Stimulated activated naive CD8-positive, alpha-beta T cell treated with anti-CD3 and anti-CD28 coated beads, Interleukin-15, Interleukin-2, amounts not matched to agents 100 ng/mL and 50 ng/mL, for 24 hours (primary cell): ENCODE results near the gene GRM1.

Experiments
- H3K27ac Mint-ChIP-seq: one replicate; pipeline ENCODE4 v1.8.0; 2021; ENCODE audit warnings: mild to moderate bottlenecking, mixed read lengths
- H3K27me3 Mint-ChIP-seq: one replicate; pipeline ENCODE4 v1.8.0; 2021; ENCODE audit warnings: mixed read lengths
- H3K36me3 Mint-ChIP-seq: one replicate; pipeline ENCODE4 v1.8.0; 2021; ENCODE audit warnings: low read depth, mixed read lengths
- H3K4me1 Mint-ChIP-seq: one replicate; pipeline ENCODE4 v1.8.0; 2021; ENCODE audit warnings: low read depth, mixed read lengths
- H3K4me3 Mint-ChIP-seq: one replicate; pipeline ENCODE4 v1.8.0; 2021; ENCODE audit warnings: mild to moderate bottlenecking, mixed read lengths
- H3K9me3 Mint-ChIP-seq: one replicate; pipeline ENCODE4 v1.8.0; 2021; ENCODE audit warnings: mixed read lengths

GRM1 gene

GRCh38 chr6:146290589-146290901 lies 261.7 kb downstream of the GRM1 start:
- no peak overlapping the region for H3K4me3 Mint-ChIP-seq
- H3K27me3 Mint-ChIP-seq = no peaks in the 10 kb centered on the region

GRCh38 chr6:146292506-146292905 lies 263.6 kb downstream of the GRM1 start:
- H3K4me1 Mint-ChIP-seq = no peaks in the 10 kb centered on the region
- H3K9me3 Mint-ChIP-seq = no peaks in the 10 kb centered on the region
- H3K27ac Mint-ChIP-seq = no peak overlapping the region
- H3K36me3 Mint-ChIP-seq = no peaks in the 10 kb centered on the region
- no peaks in the 10 kb centered on the region for H3K27me3 Mint-ChIP-seq
- no peak overlapping the region for H3K4me3 Mint-ChIP-seq

More at GRCh38 chr6:146290589-146290901, 261.7 kb downstream of the GRM1 start:
- H3K36me3 Mint-ChIP-seq = no peaks in the 10 kb centered on the region
- H3K9me3 Mint-ChIP-seq = no peaks in the 10 kb centered on the region
- H3K27ac Mint-ChIP-seq = no peak overlapping the region
- no peaks in the 10 kb centered on the region for H3K4me1 Mint-ChIP-seq

GRCh38 chr6:146295695-146296094 lies 266.8 kb downstream of the GRM1 start:
- H3K4me1 Mint-ChIP-seq = no peaks in the 10 kb centered on the region
- H3K27me3 Mint-ChIP-seq = no peaks in the 10 kb centered on the region
- no peak overlapping the region for H3K4me3 Mint-ChIP-seq
- no peaks in the 10 kb centered on the region for H3K36me3 Mint-ChIP-seq
- H3K27ac Mint-ChIP-seq = no peak overlapping the region
- no peaks in the 10 kb centered on the region for H3K9me3 Mint-ChIP-seq

- Mint-ChIP-seq H3K9me3 (no peaks in the 10 kb centered on the region), H3K27ac (no peak overlapping the region), H3K4me1 (no peaks in the 10 kb centered on the region), H3K27me3 (no peaks in the 10 kb centered on the region), H3K4me3 (no peak overlapping the region), H3K36me3 (no peaks in the 10 kb centered on the region)
Observed at GRCh38 chr6:146297815-146298214, 269.0 kb downstream of the GRM1 start.

GRCh38 chr6:146300521-146300920 lies 271.7 kb downstream of the GRM1 start:
- H3K27ac Mint-ChIP-seq = no peak overlapping the region
- H3K27me3 Mint-ChIP-seq = no peaks in the 10 kb centered on the region
- no peak overlapping the region for H3K4me3 Mint-ChIP-seq
- H3K9me3 Mint-ChIP-seq = no peaks in the 10 kb centered on the region
- H3K36me3 Mint-ChIP-seq = no peaks in the 10 kb centered on the region
- H3K4me1 Mint-ChIP-seq = no peaks in the 10 kb centered on the region

- Mint-ChIP-seq H3K36me3 (no peaks in the 10 kb centered on the region), H3K4me1 (no peaks in the 10 kb centered on the region), H3K4me3 (no peak overlapping the region), H3K9me3 (no peaks in the 10 kb centered on the region), H3K27me3 (no peaks in the 10 kb centered on the region), H3K27ac (no peak overlapping the region)
Observed at GRCh38 chr6:146301764-146302163, 272.9 kb downstream of the GRM1 start.

- Mint-ChIP-seq H3K27ac (no peak overlapping the region), H3K36me3 (no peaks in the 10 kb centered on the region), H3K4me1 (no peaks in the 10 kb centered on the region), H3K4me3 (no peak overlapping the region), H3K9me3 (no peaks in the 10 kb centered on the region), H3K27me3 (no peaks in the 10 kb centered on the region)
Observed at GRCh38 chr6:146302994-146303393, 274.1 kb downstream of the GRM1 start.

GRCh38 chr6:146304181-146304580 lies 275.3 kb downstream of the GRM1 start:
- Mint-ChIP-seq H3K27ac (no peak overlapping the region), H3K4me3 (no peak overlapping the region), H3K27me3 (no peaks in the 10 kb centered on the region), H3K4me1 (no peaks in the 10 kb centered on the region), H3K9me3 (no peaks in the 10 kb centered on the region), H3K36me3 (no peaks in the 10 kb centered on the region)

GRCh38 chr6:146305092-146305491 lies 276.2 kb downstream of the GRM1 start:
- no peak overlapping the region for H3K4me3 Mint-ChIP-seq
- H3K27me3 Mint-ChIP-seq = no peaks in the 10 kb centered on the region
- no peak overlapping the region for H3K27ac Mint-ChIP-seq
- no peaks in the 10 kb centered on the region for H3K9me3 Mint-ChIP-seq
- H3K4me1 Mint-ChIP-seq = no peaks in the 10 kb centered on the region
- no peaks in the 10 kb centered on the region for H3K36me3 Mint-ChIP-seq

GRCh38 chr6:146305951-146306350 lies 277.1 kb downstream of the GRM1 start:
- Mint-ChIP-seq H3K4me1 (no peaks in the 10 kb centered on the region), H3K27ac (no peak overlapping the region), H3K4me3 (no peak overlapping the region), H3K27me3 (no peaks in the 10 kb centered on the region), H3K9me3 (no peaks in the 10 kb centered on the region), H3K36me3 (no peaks in the 10 kb centered on the region)

GRCh38 chr6:146310628-146311027 lies 281.8 kb downstream of the GRM1 start:
- H3K36me3 Mint-ChIP-seq = no peaks in the 10 kb centered on the region
- H3K9me3 Mint-ChIP-seq = no peaks in the 10 kb centered on the region
- no peak overlapping the region for H3K4me3 Mint-ChIP-seq
- no peaks in the 10 kb centered on the region for H3K27me3 Mint-ChIP-seq
- no peak overlapping the region for H3K27ac Mint-ChIP-seq
- no peaks in the 10 kb centered on the region for H3K4me1 Mint-ChIP-seq

GRCh38 chr6:146311079-146311478 lies 282.2 kb downstream of the GRM1 start:
- H3K4me1 Mint-ChIP-seq = no peaks in the 10 kb centered on the region
- H3K27ac Mint-ChIP-seq = no peak overlapping the region
- H3K4me3 Mint-ChIP-seq = no peak overlapping the region
- H3K9me3 Mint-ChIP-seq = no peaks in the 10 kb centered on the region
- H3K27me3 Mint-ChIP-seq = no peaks in the 10 kb centered on the region
- no peaks in the 10 kb centered on the region for H3K36me3 Mint-ChIP-seq

GRCh38 chr6:146312608-146313007 lies 283.7 kb downstream of the GRM1 start:
- H3K4me3 Mint-ChIP-seq = no peak overlapping the region
- no peaks in the 10 kb centered on the region for H3K36me3 Mint-ChIP-seq
- H3K27ac Mint-ChIP-seq = no peak overlapping the region
- H3K9me3 Mint-ChIP-seq = no peaks in the 10 kb centered on the region
- no peaks in the 10 kb centered on the region for H3K27me3 Mint-ChIP-seq
- no peaks in the 10 kb centered on the region for H3K4me1 Mint-ChIP-seq

- Mint-ChIP-seq H3K9me3 (no peaks in the 10 kb centered on the region), H3K4me1 (no peaks in the 10 kb centered on the region), H3K36me3 (no peaks in the 10 kb centered on the region), H3K27ac (no peak overlapping the region), H3K27me3 (no peaks in the 10 kb centered on the region), H3K4me3 (no peak overlapping the region)
Observed at GRCh38 chr6:146315381-146316174, 286.7 kb downstream of the GRM1 start.

- no peaks in the 10 kb centered on the region for H3K27me3 Mint-ChIP-seq
- no peaks in the 10 kb centered on the region for H3K9me3 Mint-ChIP-seq
- H3K4me3 Mint-ChIP-seq = no peak overlapping the region
- H3K27ac Mint-ChIP-seq = no peak overlapping the region
- no peaks in the 10 kb centered on the region for H3K36me3 Mint-ChIP-seq
- no peaks in the 10 kb centered on the region for H3K4me1 Mint-ChIP-seq
Observed at GRCh38 chr6:146316175-146316495, 287.3 kb downstream of the GRM1 start.

- no peaks in the 10 kb centered on the region for H3K4me1 Mint-ChIP-seq
- no peak overlapping the region for H3K4me3 Mint-ChIP-seq
- no peak overlapping the region for H3K27ac Mint-ChIP-seq
- no peaks in the 10 kb centered on the region for H3K36me3 Mint-ChIP-seq
- no peaks in the 10 kb centered on the region for H3K9me3 Mint-ChIP-seq
- H3K27me3 Mint-ChIP-seq = no peaks in the 10 kb centered on the region
Observed at GRCh38 chr6:146331013-146331412, 302.2 kb downstream of the GRM1 start.
